ENCODE results near the gene SIRT3.

- TF ChIP-seq FOXK2 (IDR thresholded peaks at IDR 0.05) = no peak
- TF ChIP-seq ELF4 (IDR thresholded peaks at IDR 0.05) = no peak
- no peak for TF ChIP-seq ARNT (IDR thresholded peaks at IDR 0.05)
- TF ChIP-seq CTBP1 (IDR thresholded peaks at IDR 0.05; ENCODE audit: borderline replicate concordance) = no peak
- no peak for TF ChIP-seq SP1 (IDR thresholded peaks at IDR 0.05)
- no peak for TF ChIP-seq BHLHE40 (IDR thresholded peaks at IDR 0.05; ENCODE audit: borderline replicate concordance)
- no peak for TF ChIP-seq TARDBP (IDR thresholded peaks at IDR 0.05)
- TF ChIP-seq FOXM1 (IDR thresholded peaks at IDR 0.05; ENCODE audit: borderline replicate concordance) = no peak
- TF ChIP-seq ZNF384 (IDR thresholded peaks at IDR 0.05) = no peak
Measured at GRCh38 chr11:203945-204586, 32.1 kb downstream of the SIRT3 start.

All from HEK293T (cell line).